ENCODE measurements around the gene TENM4. TPM values are rescaled to one million over a fixed set of nuclear protein-coding genes. Genes with fewer than 3 reads are reported as not detected.

TENM4 gene
- polyA plus RNA-seq, 1 of the 3 experiments (the other 2 are of a cell fraction), result 16.7 TPM

- Histone ChIP-seq H3K4me3 (ENCODE audit: low read depth in 2 of 2, low read length in 1 of 2) (no peak overlapping the region), H3K27ac (ENCODE audit: low read depth in 2 of 2, low read length in 1 of 2) (no peak overlapping the region), H3K9ac (no peak overlapping the region), H3K36me3 (replicated peaks in 1 of 2; ENCODE audit: control insufficient read depth in 1 of 2, insufficient read depth in 2 of 2, low read length in 1 of 2) (no peaks in the 10 kb centered on the region), H3K79me2 (ENCODE audit: insufficient read depth) (no peaks in the 10 kb centered on the region), H3K4me1 (ENCODE audit: control insufficient read depth in 1 of 2, insufficient read depth in 2 of 2, low read depth in 1 of 2, low read length in 1 of 2) (peaks cover 0 to 3% of the 10 kb centered on the region in 2 experiments; a peak in 1 of 4 replicates), H3F3A (replicated peaks; ENCODE audit: insufficient read depth) (no peaks in the 10 kb centered on the region), H3K4me2 (no peak overlapping the region), H3K9me2 (no peaks in the 10 kb centered on the region), H2AFZ (ENCODE audit: low read depth) (no peak overlapping the region), H4K20me1 (ENCODE audit: insufficient read depth) (no peaks in the 10 kb centered on the region), H3K27me3 (ENCODE audit: insufficient read depth) (no peaks in the 10 kb centered on the region), H3K9me3 (no peaks in the 10 kb centered on the region)
- DNase-seq, result no peak
- TF ChIP-seq USF2 (IDR thresholded peaks at IDR 0.05; ENCODE audit: borderline replicate concordance, low read depth, low read length), result no peak
- POLR2A ChIA-PET, result no interaction called here
- CTCF ChIA-PET, result interaction anchor here (0.6 kb wide), 1 partner anchor 724 kb away, joined by 3 read pairs; no protein-coding TSS in a partner anchor
- 69% methylated on average over 5 of the region's 5 CpGs for WGBS (ENCODE audit: low lambda C conversion rate)
These were observed 797.7 kb downstream of the TENM4 start for GRCh38 chr11:78642979-78643675.

GRCh38 chr11:78641541-78641940, 799.3 kb downstream of the TENM4 start:
- no peaks in the 10 kb centered on the region for H4K20me1 ChIP-seq (ENCODE audit: insufficient read depth)
- peaks cover 0 to 3% of the 10 kb centered on the region in 2 experiments; a peak in 1 of 4 replicates for H3K4me1 ChIP-seq (ENCODE audit: control insufficient read depth in 1 of 2, insufficient read depth in 2 of 2, low read depth in 1 of 2, low read length in 1 of 2)
- no peaks in the 10 kb centered on the region for H3K36me3 ChIP-seq (replicated peaks in 1 of 2; ENCODE audit: control insufficient read depth in 1 of 2, insufficient read depth in 2 of 2, low read length in 1 of 2)
- H3K9me2 ChIP-seq, result no peaks in the 10 kb centered on the region
- 38% methylated on average over 1 of the region's 1 CpG for WGBS (ENCODE audit: low lambda C conversion rate)
- TF ChIP-seq GABPA (IDR thresholded peaks at IDR 0.05; ENCODE audit: low read depth), result no peak
- TF ChIP-seq TAF1 (IDR thresholded peaks at IDR 0.05; ENCODE audit: borderline replicate concordance, low read depth, low read length), result no peak
- no peak for TF ChIP-seq FOXM1 (IDR thresholded peaks at IDR 0.05; ENCODE audit: low read depth)
- TF ChIP-seq PBX3 (IDR thresholded peaks at IDR 0.05), result no peak
- TF ChIP-seq NRF1 (IDR thresholded peaks at IDR 0.05; ENCODE audit: low read depth, low read length), result no peak
- no peak for TF ChIP-seq IRF3 (IDR thresholded peaks at IDR 0.05; ENCODE audit: low read depth, low read length)
- H3K9ac ChIP-seq, result no peak overlapping the region
- no peak for DNase-seq
- H3K27ac ChIP-seq (ENCODE audit: low read depth in 2 of 2, low read length in 1 of 2), result no peak overlapping the region
- no peak overlapping the region for H2AFZ ChIP-seq (ENCODE audit: low read depth)
- H3K4me3 ChIP-seq (ENCODE audit: low read depth in 2 of 2, low read length in 1 of 2), result no peak overlapping the region
- ChIA-PET CTCF (no interaction called here), POLR2A (no interaction called here)
- H3K27me3 ChIP-seq (ENCODE audit: insufficient read depth), result no peaks in the 10 kb centered on the region
- no peaks in the 10 kb centered on the region for H3K9me3 ChIP-seq
- no peaks in the 10 kb centered on the region for H3F3A ChIP-seq (replicated peaks; ENCODE audit: insufficient read depth)
- no peak overlapping the region for H3K4me2 ChIP-seq
- no peaks in the 10 kb centered on the region for H3K79me2 ChIP-seq (ENCODE audit: insufficient read depth)

Measured in SK-N-SH (cell line).